Gastrocnemius medialis (tissue), 4 donors: ENCODE measurements around the gene ARPC5L.
A peak's percentile ranks its signal among the peaks of the same experiment; 100 is the strongest.

Experiments used
- CTCF ChIP-seq, 5 experiments: fragments of 450-650 bp in 3 of 5; fragments of 200-600 bp in 2 of 5; sonication (generic) in 2 of 5; IDR thresholded peaks in 4 of 5; conservative IDR thresholded peaks in 1 of 5; 1 replicate in 4 of 5; 2 replicates in 1 of 5; pipeline ENCODE4 v1.5.1; 2016 to 2019; ENCODE audit warnings: antibody characterized with exemption in 5 of 5, mild to moderate bottlenecking in 3 of 5, moderate library complexity in 3 of 5
- POLR2A ChIP-seq, 2 donors: fragments of 450-650 bp; IDR thresholded peaks; one replicate each; pipeline ENCODE4 v1.6.1; 2017; ENCODE audit warnings: antibody characterized with exemption in 2 of 2, mild to moderate bottlenecking in 2 of 2, moderate library complexity in 2 of 2

- TF ChIP-seq CTCF (IDR thresholded peaks at IDR 0.05 in 4 of 5, conservative IDR thresholded peaks at IDR 0.05 in 1 of 5) (peak in 1 of 5 experiments; percentile 36), POLR2A (IDR thresholded peaks at IDR 0.05) (no peak)
Observed at GRCh38 chr9:124855944-124856765, 5.8 kb upstream of the ARPC5L start.
